PFSK-1 (cell line): ENCODE data around the gene DIPK1A.

Source experiments
- SIN3A ChIP-seq: IDR thresholded peaks from 2 replicates; pipeline ENCODE4 v1.6.1; 2012; ENCODE audit warnings: mild to moderate bottlenecking, low read length, moderate library complexity, borderline replicate concordance; ENCODE audit not compliant: insufficient read depth
- TAF1 ChIP-seq: IDR thresholded peaks from 2 replicates; pipeline ENCODE4 v1.6.1; 2012; ENCODE audit warnings: low read length, control low read depth, borderline replicate concordance; ENCODE audit not compliant: insufficient read depth

DNA sequence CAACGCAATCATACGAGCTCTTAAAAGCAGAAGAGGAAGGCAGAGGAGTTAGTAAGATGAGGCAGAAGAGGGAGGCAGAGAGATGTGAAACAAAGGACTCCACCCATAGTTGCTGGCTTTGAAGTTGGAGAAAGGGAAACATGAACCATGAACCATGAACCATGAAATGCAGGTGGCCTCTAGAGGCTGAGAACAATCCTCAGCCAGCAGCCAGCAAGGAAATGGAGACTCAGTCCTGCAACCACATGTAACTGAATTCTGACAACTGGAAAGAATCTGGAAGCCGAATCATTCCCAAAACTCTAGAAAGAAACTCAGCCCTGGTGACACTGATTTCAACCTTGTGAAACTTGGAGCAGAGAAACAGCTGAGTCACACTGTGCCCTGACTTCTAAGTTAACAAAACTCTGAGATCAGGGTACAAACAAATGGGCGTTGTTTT lies 10.1 kb downstream of the DIPK1A start:
- no peak for TF ChIP-seq TAF1
- no peak for TF ChIP-seq SIN3A
